ENCODE results near the gene ZBTB43. TPM values are rescaled to one million over a fixed set of nuclear protein-coding genes. Genes with fewer than 3 reads are reported as not detected.

ZBTB43 gene
- polyA plus RNA-seq, 3 donors: 14.8 to 18.1 (median 15.7) TPM

GRCh38 chr9:126842220-126842842, 37.5 kb downstream of the ZBTB43 start:
- DNase-seq (ENCODE audit: extremely low read depth in 1 of 11, low read depth in 9 of 11, low spot score in 4 of 11): no peak

DNA sequence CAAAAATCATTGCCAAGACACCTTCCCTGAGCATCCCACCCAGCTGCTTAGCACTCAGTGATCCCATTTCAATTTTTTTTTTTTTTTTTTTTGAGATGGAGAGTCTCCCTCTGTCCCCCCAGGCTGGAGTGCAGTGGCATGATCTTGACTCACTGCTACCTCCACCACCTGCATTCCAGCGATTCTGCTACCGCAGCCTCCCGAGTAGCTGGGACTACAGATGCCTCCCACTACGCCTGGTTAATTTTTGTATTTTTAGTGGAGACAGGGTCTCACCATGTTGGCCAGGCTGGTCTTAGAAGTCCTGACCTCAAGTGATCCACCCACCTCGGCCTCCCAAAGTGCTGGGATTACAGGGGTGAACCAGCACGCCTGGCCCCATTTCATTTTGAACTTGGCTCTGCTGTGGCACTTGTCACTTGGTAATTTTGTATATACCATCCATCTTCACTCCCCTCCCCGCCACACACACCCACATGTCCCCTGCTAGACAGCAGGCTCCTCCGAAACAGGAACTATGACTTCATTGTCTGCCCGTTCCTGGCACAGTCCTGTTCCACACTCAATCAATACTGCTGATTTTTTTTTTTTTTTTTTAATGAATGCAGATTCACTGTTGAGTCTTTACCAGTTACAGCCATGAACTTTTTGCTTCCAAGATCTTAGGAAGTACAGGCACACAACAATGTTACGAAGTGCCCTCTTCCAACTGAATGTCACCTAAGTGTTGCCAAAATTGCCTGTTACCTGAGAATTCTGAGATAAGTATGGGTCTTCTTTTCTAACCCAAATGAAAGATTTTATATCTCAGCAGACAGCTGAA, 38.3 kb downstream of the ZBTB43 start:
- no peak for DNase-seq (ENCODE audit: extremely low read depth in 1 of 11, low read depth in 9 of 11, low spot score in 4 of 11)

DNA sequence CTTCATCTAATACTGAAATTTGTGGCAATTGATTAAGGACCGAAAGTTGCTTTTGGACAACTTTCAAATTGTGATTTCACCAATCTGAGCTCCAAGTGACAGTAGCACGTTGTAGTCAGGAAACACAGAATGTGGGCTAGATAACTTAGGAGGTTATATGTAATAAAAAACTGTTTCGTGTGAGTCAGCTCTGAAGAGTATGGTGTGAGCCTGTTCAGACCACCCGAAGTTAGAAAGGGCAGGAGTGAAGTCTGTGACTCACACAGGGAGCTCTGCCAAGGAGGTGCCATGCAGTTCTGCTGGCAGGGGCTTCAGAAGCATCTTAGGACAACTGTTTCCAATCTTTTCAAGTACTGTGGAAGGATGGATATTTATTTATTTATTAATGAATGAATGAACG, 39.2 kb downstream of the ZBTB43 start:
- DNase-seq (ENCODE audit: extremely low read depth in 1 of 11, low read depth in 9 of 11, low spot score in 4 of 11): no peak

GRCh38 chr9:126847051-126847450, 42.2 kb downstream of the ZBTB43 start:
- DNase-seq (ENCODE audit: extremely low read depth in 1 of 11, low read depth in 9 of 11, low spot score in 4 of 11): no peak

GRCh38 chr9:126849591-126850225, 44.9 kb downstream of the ZBTB43 start:
- no peak for DNase-seq (ENCODE audit: extremely low read depth in 1 of 11, low read depth in 9 of 11, low spot score in 4 of 11)

GRCh38 chr9:126851286-126851880, 46.5 kb downstream of the ZBTB43 start:
- no peak for DNase-seq (ENCODE audit: extremely low read depth in 1 of 11, low read depth in 9 of 11, low spot score in 4 of 11)

DNA sequence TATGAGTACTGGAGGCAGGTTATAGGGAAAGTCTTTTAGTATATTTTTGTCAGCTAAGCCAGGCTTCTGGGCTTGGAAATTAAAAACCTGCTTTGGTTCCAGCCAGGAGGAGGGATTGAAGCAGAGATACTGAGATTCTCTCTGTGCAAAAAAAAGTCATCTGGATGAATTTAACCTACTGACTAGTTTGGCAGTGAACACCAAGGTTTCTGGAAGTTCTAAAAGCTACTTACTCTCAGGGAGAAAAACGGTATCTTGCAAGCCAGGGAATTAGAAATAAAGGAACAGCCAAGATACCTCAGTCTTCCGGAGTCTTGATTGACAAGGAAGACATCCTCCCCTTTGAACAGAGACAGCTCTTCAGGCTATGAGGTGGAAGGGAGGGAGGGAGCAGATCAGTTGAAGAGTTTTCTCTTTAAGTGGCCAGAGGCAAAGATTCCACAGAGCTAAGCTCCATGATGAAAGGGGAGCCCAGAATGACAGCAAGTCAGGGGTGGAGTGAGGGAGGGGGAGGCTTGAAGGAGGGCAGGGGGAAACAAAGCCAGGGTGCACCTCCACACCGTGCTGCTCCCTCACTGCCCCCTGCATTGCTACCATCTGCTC, 47.3 kb downstream of the ZBTB43 start:
- DNase-seq (ENCODE audit: extremely low read depth in 1 of 11, low read depth in 9 of 11, low spot score in 4 of 11): no peak

GRCh38 chr9:126853667-126854066, 48.8 kb downstream of the ZBTB43 start:
- DNase-seq (ENCODE audit: extremely low read depth in 1 of 11, low read depth in 9 of 11, low spot score in 4 of 11): no peak

- no peak for DNase-seq (ENCODE audit: extremely low read depth in 1 of 11, low read depth in 9 of 11, low spot score in 4 of 11)
Measured at GRCh38 chr9:126854734-126855133, 49.9 kb downstream of the ZBTB43 start.

DNA sequence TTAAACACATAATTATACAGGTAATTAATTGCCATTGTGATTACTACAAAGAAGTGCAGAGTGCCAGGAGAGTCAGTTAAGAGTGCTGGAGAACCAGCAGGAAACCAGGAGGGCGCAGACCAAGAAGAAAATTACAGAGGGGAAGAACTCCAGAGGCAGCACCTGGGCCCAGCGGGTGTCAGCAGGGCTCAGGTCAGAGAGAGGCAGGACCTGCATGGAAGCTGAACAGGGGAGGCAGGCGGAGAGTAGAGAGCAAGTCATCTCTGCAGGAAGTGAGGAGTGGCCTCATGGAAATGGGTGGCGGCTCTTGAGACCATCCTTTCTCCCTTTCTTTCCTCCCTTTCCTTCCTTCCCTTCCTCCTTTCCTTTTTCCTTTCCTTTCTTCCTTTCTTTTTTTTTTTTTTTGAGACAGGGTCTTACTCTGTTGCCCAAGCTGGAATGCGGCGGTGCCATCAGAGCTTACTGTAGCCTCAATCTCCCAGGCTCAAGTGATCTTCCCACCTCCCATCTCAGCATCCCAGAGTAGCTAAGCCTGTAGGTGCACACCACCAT, 51.6 kb downstream of the ZBTB43 start:
- DNase-seq (ENCODE audit: extremely low read depth in 1 of 11, low read depth in 9 of 11, low spot score in 4 of 11): no peak

- no peak for DNase-seq (ENCODE audit: extremely low read depth in 1 of 11, low read depth in 9 of 11, low spot score in 4 of 11)
Measured at GRCh38 chr9:126857261-126857960, 52.6 kb downstream of the ZBTB43 start.

GRCh38 chr9:126859111-126859510, 54.3 kb downstream of the ZBTB43 start:
- no peak for DNase-seq (ENCODE audit: extremely low read depth in 1 of 11, low read depth in 9 of 11, low spot score in 4 of 11)

DNA sequence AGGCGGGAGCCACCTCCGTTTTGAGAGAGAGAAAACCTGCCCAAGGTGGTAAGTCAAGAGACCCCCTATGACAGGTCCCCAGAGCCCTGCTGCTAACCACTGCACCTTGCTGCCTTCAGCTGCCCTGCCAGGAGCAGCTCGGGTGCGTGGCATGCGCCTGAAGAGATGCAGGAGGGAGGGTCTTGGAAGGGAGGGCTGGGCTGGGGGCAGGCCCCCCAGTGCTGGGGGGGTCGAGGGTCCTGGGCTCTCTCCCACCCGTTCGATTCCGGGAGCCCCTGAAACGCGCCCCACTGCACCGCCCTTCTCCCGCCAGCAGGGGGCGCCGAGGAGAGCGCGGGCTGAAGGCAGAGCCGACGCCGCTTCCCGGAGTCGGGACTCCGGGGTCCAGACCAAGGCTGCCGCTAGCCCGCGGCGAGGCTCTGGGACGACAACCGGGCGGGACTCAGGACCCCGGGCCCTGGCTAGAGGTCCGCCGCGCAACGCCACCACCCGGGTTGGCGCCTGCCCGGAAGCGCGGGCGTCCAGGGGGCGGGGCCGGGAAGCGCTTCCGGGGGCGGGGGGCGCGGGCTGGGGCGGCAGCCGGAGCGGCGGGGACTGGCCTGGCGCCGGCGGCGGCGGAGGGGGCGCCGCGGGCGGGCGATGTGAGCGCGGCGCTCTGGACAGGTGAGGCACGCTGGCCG, 55.4 kb downstream of the ZBTB43 start, which contains the start of gene ZBTB34:
Gene ZBTB34 (plus strand): TSS at position 563 of the 680 bp plus-strand sequence. CDS start 18,761 bp downstream, outside the sequence.
- DNase-seq (ENCODE audit: extremely low read depth in 1 of 11, low read depth in 9 of 11, low spot score in 4 of 11): peak in 8 of 11 donors; percentile 38 to 66 (median 53)

DNA sequence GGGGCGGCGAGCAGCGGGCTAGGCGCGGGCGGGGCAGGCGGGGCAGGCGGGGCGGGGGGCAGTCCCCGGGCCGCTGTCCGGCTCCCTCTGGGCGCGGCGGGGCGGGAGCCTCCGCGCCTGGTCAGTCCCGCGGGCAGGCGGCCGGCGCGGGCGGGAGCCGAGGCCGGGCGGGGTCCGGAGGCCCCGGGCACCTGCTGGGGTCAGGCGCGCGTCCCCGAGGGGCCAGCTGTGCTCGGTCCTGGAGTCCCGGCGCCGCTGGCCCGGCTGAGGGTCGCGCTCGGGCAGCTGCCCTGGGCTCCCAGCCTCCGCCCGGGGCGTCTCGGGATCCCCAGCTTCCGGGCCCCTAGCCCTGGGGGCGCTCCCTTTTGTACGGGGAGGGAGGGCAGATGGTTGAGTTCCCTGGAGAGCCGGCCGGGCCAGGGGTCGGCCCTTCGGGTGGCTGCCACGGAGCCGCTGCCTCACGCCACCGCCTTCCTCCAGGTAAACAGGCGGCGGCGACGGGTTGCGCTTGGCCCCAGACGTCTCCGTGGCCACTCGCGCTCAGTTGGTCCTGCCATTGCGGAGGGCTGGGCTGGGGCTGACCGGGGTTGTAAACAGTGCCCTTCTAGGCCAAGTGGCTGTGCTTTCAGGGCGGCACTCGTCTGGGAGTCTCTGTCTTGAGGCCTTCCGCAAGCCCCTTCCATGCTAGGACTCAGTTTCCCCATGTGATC, 56.1 kb downstream of the ZBTB43 start:
- DNase-seq (ENCODE audit: extremely low read depth in 1 of 11, low read depth in 9 of 11, low spot score in 4 of 11): no peak

- no peak for DNase-seq (ENCODE audit: extremely low read depth in 1 of 11, low read depth in 9 of 11, low spot score in 4 of 11)
Measured at GRCh38 chr9:126861707-126862103, 56.9 kb downstream of the ZBTB43 start.

GRCh38 chr9:126862104-126862761, 57.4 kb downstream of the ZBTB43 start:
- DNase-seq (ENCODE audit: extremely low read depth in 1 of 11, low read depth in 9 of 11, low spot score in 4 of 11): no peak

DNA sequence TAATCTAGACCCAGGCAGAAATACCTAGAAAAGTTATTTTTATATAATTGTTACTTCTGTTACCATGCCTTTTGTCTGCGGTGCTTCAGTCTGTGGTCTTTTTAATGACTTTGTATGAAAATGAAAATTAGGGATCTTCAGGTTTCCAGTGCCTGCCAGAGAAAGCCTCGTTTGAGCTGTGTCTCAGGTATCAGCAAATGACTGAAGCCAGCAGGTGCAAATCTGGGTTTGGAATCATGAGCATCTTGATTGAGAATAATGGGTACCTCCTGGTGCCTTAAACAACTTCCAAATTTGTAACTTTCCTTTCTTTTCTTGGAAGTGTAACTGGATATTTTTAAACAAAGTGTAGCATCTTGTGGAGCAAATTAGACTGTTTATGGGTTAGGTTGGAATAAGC, 59.9 kb downstream of the ZBTB43 start:
- DNase-seq (ENCODE audit: extremely low read depth in 1 of 11, low read depth in 9 of 11, low spot score in 4 of 11): no peak
